Endothelial cell (in vitro differentiated cells): ENCODE data around the gene TRAF5. TPM values are rescaled to one million over a fixed set of nuclear protein-coding genes. Genes with fewer than 3 reads are reported as not detected.

Source experiments
- DNase-seq: peaks from one replicate; pipeline ENCODE4 v3.0.0; 2021; ENCODE audit warnings: low spot score
- H3K27ac Mint-ChIP-seq: one replicate; pipeline ENCODE4 v1.8.0; 2021; ENCODE audit warnings: mixed read lengths, inconsistent platforms; ENCODE audit not compliant: unreplicated experiment
- H3K27me3 Mint-ChIP-seq: one replicate; pipeline ENCODE4 v1.8.0; 2021; ENCODE audit warnings: mild to moderate bottlenecking, moderate library complexity, mixed read lengths, inconsistent platforms; ENCODE audit not compliant: unreplicated experiment
- H3K36me3 Mint-ChIP-seq: one replicate; pipeline ENCODE4 v1.8.0; 2021; ENCODE audit warnings: mild to moderate bottlenecking, low read depth, mixed read lengths, inconsistent platforms; ENCODE audit not compliant: unreplicated experiment
- H3K4me1 Mint-ChIP-seq: one replicate; pipeline ENCODE4 v1.8.0; 2021; ENCODE audit warnings: mild to moderate bottlenecking, mixed read lengths, inconsistent platforms; ENCODE audit not compliant: unreplicated experiment
- H3K4me3 Mint-ChIP-seq: one replicate; pipeline ENCODE4 v1.8.0; 2021; ENCODE audit warnings: mild to moderate bottlenecking, mixed read lengths, inconsistent platforms; ENCODE audit not compliant: unreplicated experiment
- H3K9me3 Mint-ChIP-seq: one replicate; pipeline ENCODE4 v1.8.0; 2021; ENCODE audit warnings: mixed read lengths, inconsistent platforms; ENCODE audit not compliant: unreplicated experiment
- total RNA-seq: library from RNA; stranded (reverse); fragmentation: NEBNext Ultra II Directional; extraction: Animal tissue kit (Norgen Biotek cat#: 25700); gene quantifications from one replicate; pipeline ENCODE4 v1.2.1, GENCODE V29; 2021; ENCODE audit not compliant: unreplicated experiment
- TF ChIP-seq, protein P1 (sequence below): fragments of 200-600 bp; sonication (generic); IDR thresholded peaks from one replicate; pipeline ENCODE4 v1.5.0; 2021; ENCODE audit warnings: antibody characterized with exemption; ENCODE audit not compliant: unreplicated experiment

TRAF5 gene
- total RNA-seq, 1 donor from 2014 or later = 14.5 TPM

DNA sequence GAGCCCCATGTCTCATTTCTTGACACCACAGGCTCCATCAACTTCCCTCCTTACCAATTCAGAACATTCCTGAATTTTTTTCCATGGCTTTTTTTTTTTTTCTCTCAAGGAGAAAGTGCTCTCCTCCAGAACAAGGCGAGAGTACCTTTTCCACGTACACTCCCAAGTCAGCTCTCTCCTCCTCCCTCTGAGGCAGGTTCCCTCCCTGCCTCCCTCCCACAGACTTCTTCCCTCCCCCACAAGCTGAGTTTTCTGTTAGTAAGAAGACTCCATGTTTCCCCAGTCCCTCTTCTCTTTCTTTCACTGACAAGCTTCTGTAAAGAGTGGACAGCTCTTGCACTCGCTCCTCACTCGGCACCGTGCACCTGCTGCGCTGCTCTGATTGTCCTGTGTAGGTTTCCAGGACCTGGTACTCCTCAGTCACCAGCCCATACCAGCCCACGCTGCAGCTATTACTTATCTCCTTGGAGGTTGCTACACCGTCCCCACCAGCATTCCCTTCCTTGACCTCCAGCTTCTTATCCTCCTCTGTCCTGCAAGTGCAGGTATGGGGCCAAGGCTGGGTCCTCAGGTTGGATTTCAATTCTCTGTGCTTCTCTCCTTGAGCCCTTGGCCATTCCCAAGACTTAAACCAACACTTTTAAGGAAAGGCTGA, 3.8 kb downstream of the TRAF5 start:
- H3K27me3 Mint-ChIP-seq = peaks cover 20% of the 10 kb centered on the region
- no peaks in the 10 kb centered on the region for H3K9me3 Mint-ChIP-seq
- peaks cover 11% of the 10 kb centered on the region for H3K36me3 Mint-ChIP-seq
- H3K4me1 Mint-ChIP-seq = peaks cover 32% of the 10 kb centered on the region
- no peak for DNase-seq
- H3K27ac Mint-ChIP-seq = no peak overlapping the region
- TF ChIP-seq, protein P1, sequence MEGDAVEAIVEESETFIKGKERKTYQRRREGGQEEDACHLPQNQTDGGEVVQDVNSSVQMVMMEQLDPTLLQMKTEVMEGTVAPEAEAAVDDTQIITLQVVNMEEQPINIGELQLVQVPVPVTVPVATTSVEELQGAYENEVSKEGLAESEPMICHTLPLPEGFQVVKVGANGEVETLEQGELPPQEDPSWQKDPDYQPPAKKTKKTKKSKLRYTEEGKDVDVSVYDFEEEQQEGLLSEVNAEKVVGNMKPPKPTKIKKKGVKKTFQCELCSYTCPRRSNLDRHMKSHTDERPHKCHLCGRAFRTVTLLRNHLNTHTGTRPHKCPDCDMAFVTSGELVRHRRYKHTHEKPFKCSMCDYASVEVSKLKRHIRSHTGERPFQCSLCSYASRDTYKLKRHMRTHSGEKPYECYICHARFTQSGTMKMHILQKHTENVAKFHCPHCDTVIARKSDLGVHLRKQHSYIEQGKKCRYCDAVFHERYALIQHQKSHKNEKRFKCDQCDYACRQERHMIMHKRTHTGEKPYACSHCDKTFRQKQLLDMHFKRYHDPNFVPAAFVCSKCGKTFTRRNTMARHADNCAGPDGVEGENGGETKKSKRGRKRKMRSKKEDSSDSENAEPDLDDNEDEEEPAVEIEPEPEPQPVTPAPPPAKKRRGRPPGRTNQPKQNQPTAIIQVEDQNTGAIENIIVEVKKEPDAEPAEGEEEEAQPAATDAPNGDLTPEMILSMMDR = no peak
- peak overlapping the region; percentile 2 for H3K4me3 Mint-ChIP-seq

DNA sequence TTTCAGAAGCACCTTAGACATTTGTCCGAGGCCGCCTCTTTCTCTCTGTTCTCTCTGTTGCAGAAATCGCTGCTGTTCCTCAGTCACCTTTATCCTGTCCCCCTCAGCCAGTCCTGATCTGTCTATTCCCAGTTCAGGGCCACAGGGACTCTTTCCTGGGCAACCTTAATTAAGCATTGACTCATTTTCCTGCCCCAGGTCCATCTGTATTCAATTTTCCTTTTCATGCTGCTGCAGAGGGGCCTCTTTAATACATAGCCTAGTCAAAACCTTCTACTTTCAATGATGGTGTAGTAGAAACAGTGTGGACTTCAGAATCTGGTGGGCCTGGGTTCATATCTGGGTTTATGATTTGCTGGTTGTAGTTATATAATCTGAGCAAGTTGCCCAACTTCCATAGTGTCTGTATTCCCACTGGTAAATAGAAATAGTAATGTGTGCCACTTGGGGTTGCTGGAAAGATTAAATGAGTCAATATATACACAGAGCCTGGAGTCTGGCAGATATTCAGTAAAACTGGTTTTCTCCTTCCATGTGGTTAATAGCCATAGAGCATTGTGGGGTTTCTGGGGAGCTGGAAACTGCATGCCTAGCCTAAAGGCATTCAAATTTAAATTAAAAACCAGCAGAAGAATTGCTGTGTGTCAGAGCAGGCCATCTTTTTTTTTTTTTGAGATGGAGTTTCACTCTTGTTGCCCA, 4.5 kb downstream of the TRAF5 start:
- H3K4me1 Mint-ChIP-seq = peaks cover 38% of the 10 kb centered on the region
- no peak overlapping the region for H3K27ac Mint-ChIP-seq
- H3K36me3 Mint-ChIP-seq = peaks cover 10% of the 10 kb centered on the region
- TF ChIP-seq, protein P1 = no peak
- no peak overlapping the region for H3K4me3 Mint-ChIP-seq
- H3K9me3 Mint-ChIP-seq = no peaks in the 10 kb centered on the region
- DNase-seq = no peak
- H3K27me3 Mint-ChIP-seq = peaks cover 14% of the 10 kb centered on the region

DNA sequence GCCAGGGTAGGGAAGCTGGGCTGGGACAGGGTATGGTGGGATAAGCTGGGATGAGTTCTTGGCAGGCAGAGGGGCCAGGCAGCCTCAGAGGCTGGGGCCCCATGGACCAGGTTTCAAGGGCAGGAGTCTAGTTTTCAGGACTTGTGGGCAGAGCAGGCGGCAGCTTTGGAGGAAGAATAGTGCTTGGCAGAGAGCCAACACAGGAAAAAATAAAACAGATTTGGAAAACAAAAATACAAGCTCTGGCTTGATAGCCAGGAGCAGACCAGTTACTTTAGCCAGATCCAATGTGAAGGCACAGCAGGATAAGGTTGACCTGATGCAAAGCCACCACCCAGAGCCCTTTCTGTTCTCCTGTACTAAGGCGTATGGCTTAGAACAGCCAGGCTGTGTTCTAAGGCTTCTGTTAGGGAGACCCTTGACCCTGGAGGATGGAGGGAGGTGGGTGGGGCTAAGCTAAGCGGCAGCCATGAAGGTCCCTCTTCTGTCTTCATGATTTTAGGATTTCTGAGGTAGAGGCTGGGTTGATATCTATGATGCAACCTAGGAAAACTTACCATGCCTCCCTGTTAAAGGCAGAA, 5.5 kb downstream of the TRAF5 start:
- no peak overlapping the region for H3K27ac Mint-ChIP-seq
- H3K36me3 Mint-ChIP-seq = peaks cover 7% of the 10 kb centered on the region
- TF ChIP-seq, protein P1 = no peak
- H3K9me3 Mint-ChIP-seq = no peaks in the 10 kb centered on the region
- peaks cover 45% of the 10 kb centered on the region for H3K4me1 Mint-ChIP-seq
- H3K4me3 Mint-ChIP-seq = no peak overlapping the region
- peaks cover 11% of the 10 kb centered on the region for H3K27me3 Mint-ChIP-seq
- no peak for DNase-seq

DNA sequence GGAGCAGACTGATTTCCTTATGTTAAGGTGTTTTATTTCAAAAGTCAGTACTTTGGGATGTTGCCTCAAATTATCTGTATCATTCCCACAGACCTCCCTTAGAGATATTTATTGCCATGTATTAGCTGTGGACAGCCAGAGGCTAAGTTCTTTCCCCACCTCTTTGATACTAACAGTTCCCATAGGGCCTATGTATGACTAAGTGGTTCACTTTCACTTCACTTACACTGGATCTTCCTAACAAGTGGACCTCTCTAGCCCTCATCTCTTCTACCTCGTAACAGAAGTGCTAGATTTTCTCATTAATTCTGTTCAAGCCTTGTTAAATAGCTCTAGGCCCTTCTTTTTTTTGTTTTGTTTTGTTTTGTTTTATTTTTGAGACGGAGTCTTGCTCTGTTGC, 6.2 kb downstream of the TRAF5 start:
- H3K27ac Mint-ChIP-seq = no peak overlapping the region
- peaks cover 7% of the 10 kb centered on the region for H3K36me3 Mint-ChIP-seq
- H3K4me3 Mint-ChIP-seq = no peak overlapping the region
- H3K27me3 Mint-ChIP-seq = peaks cover 6% of the 10 kb centered on the region
- H3K4me1 Mint-ChIP-seq = peaks cover 51% of the 10 kb centered on the region
- H3K9me3 Mint-ChIP-seq = no peaks in the 10 kb centered on the region
- no peak for DNase-seq
- TF ChIP-seq, protein P1 = no peak

DNA sequence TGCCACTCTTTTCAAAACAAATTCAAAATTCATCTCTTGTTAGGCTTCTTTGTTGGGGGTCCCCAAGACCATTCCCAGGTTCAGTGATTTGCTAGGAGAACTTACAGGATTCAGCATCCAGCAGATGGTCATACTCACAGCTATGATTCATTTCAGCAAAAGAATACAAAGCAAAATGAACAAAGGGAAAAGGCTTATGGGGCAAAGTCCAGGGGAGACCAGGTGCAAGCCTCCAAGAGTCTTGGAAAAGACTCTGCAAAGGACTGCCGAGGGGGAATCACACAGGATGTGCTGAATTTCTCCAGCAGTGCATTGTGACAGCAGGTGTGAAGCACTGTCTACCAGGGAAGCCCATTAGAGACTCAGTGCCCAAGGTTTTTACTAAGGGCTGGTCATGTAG, 7.3 kb downstream of the TRAF5 start:
- no peak for DNase-seq
- H3K9me3 Mint-ChIP-seq = no peaks in the 10 kb centered on the region
- peaks cover 6% of the 10 kb centered on the region for H3K27me3 Mint-ChIP-seq
- peaks cover 47% of the 10 kb centered on the region for H3K4me1 Mint-ChIP-seq
- TF ChIP-seq, protein P1 = no peak
- no peak overlapping the region for H3K27ac Mint-ChIP-seq
- peaks cover 4% of the 10 kb centered on the region for H3K36me3 Mint-ChIP-seq
- no peak overlapping the region for H3K4me3 Mint-ChIP-seq
